ENCODE measurements around the gene TFPI.

The TFPI gene

GRCh38 chr2:187469538-187469937 lies 84.7 kb downstream of the TFPI start:
- TF ChIP-seq CTCF (IDR thresholded peaks at IDR 0.05; ENCODE audit: low read depth, low read length): no peak
- H3K4me3 ChIP-seq (ENCODE audit: low read depth, low read length): no peak overlapping the region

GRCh38 chr2:187468262-187468661 lies 86.0 kb downstream of the TFPI start:
- no peak overlapping the region for H3K4me3 ChIP-seq (ENCODE audit: low read depth, low read length)
- TF ChIP-seq CTCF (IDR thresholded peaks at IDR 0.05; ENCODE audit: low read depth, low read length): no peak

- H3K4me3 ChIP-seq (ENCODE audit: low read depth, low read length): no peak overlapping the region
- no peak for TF ChIP-seq CTCF (IDR thresholded peaks at IDR 0.05; ENCODE audit: low read depth, low read length)
Measured at GRCh38 chr2:187466129-187466792, 88.0 kb downstream of the TFPI start.

- H3K4me3 ChIP-seq (ENCODE audit: low read depth, low read length): no peak overlapping the region
- TF ChIP-seq CTCF (IDR thresholded peaks at IDR 0.05; ENCODE audit: low read depth, low read length): no peak
Measured at GRCh38 chr2:187462839-187463238, 91.4 kb downstream of the TFPI start.

- no peak overlapping the region for H3K4me3 ChIP-seq (ENCODE audit: low read depth, low read length)
- TF ChIP-seq CTCF (IDR thresholded peaks at IDR 0.05; ENCODE audit: low read depth, low read length): no peak
Measured at GRCh38 chr2:187461294-187462261, 92.7 kb downstream of the TFPI start.

GRCh38 chr2:187459256-187459655 lies 95.0 kb downstream of the TFPI start:
- TF ChIP-seq CTCF (IDR thresholded peaks at IDR 0.05; ENCODE audit: low read depth, low read length): no peak
- no peak overlapping the region for H3K4me3 ChIP-seq (ENCODE audit: low read depth, low read length)

All from WI38 (cell line).